Lower lobe of right lung (tissue), 2 donors: ENCODE data around the gene PLXNA1. TPM values are rescaled to one million over a fixed set of nuclear protein-coding genes. Genes with fewer than 3 reads are reported as not detected.
A peak's percentile ranks its signal among the peaks of the same experiment; 100 is the strongest.

Experiments used
- ATAC-seq, 2 donors: fragments of 200-7000 bp; cut with Tn5 transposase; one replicate each; pipeline ENCODE4 v1.9.1; 2020 to 2022; ENCODE audit warnings: mild to moderate bottlenecking in 2 of 2, moderate library complexity in 2 of 2
- DNase-seq: peaks from one replicate; pipeline ENCODE4 v3.0.0-alpha.2; 2020
- H3K27ac ChIP-seq: fragments of 200-600 bp; one replicate; pipeline ENCODE4 v1.8.0; 2022
- H3K27me3 ChIP-seq: fragments of 200-600 bp; one replicate; pipeline ENCODE4 v1.8.0; 2022; ENCODE audit warnings: low read depth
- H3K36me3 ChIP-seq: fragments of 200-600 bp; one replicate; pipeline ENCODE4 v1.8.0; 2022; ENCODE audit warnings: mild to moderate bottlenecking
- H3K4me1 ChIP-seq: fragments of 200-600 bp; one replicate; pipeline ENCODE4 v1.8.0; 2022
- H3K4me3 ChIP-seq: fragments of 200-600 bp; one replicate; pipeline ENCODE4 v1.8.0; 2022; ENCODE audit warnings: mild to moderate bottlenecking
- H3K9me3 ChIP-seq: fragments of 200-600 bp; one replicate; pipeline ENCODE4 v1.8.0; 2022
- intact Hi-C: fragments of 100-400 bp; cut with DNase I; formaldehyde crosslinking; loops from one replicate; pipeline ENCODE4 v1.11.0; 2022
- total RNA-seq: library from RNA; stranded (reverse); fragmentation: NEBNext Ultra II Directional; extraction: Animal tissue kit (Norgen Biotek cat#: 25700); gene quantifications from one replicate; pipeline ENCODE4 v1.2.1, GENCODE V29; 2021
- TF ChIP-seq, protein P1 (sequence below): fragments of 200-600 bp; IDR thresholded peaks from one replicate; pipeline ENCODE4 v1.8.0; 2022; ENCODE audit warnings: antibody characterized with exemption, mild to moderate bottlenecking
- donor health status: DM: no; HTN: yes; CAD: no; lungs with severe emphysema.

Gene PLXNA1
- total RNA-seq, 1 donor from 2014 or later = 48.1 TPM

DNA sequence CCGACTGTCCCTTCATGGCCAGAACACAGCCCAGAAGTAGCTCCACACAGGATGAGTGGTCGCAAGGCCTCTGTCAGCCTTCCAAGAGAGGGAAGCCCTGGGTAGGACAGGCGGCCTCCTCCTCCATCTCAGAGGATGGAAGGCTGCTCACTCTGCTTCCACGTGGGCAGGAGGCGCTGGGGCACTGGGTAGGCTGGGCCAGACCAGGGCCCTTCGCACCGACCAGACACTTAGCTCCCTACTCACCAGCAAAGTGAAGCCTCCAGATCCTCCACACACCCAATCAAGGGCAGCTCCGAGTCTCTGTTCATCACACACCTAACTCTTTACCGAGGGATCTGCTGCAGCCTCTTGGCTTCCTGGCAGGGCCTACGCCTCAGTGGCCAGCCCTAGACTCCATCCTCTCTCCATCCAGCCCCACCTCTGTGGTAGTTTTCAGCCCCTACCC is 24.3 kb upstream of the PLXNA1 start:
- Histone ChIP-seq H3K27me3 (no peaks in the 10 kb centered on the region), H3K4me3 (no peak overlapping the region), H3K27ac (no peak overlapping the region), H3K9me3 (no peaks in the 10 kb centered on the region), H3K36me3 (no peaks in the 10 kb centered on the region), H3K4me1 (peaks cover 22% of the 10 kb centered on the region)
- intact Hi-C loops = no loop called here
- DNase-seq (no peak), ATAC-seq (no peak)
- TF ChIP-seq, protein P1, sequence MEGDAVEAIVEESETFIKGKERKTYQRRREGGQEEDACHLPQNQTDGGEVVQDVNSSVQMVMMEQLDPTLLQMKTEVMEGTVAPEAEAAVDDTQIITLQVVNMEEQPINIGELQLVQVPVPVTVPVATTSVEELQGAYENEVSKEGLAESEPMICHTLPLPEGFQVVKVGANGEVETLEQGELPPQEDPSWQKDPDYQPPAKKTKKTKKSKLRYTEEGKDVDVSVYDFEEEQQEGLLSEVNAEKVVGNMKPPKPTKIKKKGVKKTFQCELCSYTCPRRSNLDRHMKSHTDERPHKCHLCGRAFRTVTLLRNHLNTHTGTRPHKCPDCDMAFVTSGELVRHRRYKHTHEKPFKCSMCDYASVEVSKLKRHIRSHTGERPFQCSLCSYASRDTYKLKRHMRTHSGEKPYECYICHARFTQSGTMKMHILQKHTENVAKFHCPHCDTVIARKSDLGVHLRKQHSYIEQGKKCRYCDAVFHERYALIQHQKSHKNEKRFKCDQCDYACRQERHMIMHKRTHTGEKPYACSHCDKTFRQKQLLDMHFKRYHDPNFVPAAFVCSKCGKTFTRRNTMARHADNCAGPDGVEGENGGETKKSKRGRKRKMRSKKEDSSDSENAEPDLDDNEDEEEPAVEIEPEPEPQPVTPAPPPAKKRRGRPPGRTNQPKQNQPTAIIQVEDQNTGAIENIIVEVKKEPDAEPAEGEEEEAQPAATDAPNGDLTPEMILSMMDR = no peak

GRCh38 chr3:126959136-126959920 is 23.6 kb upstream of the PLXNA1 start:
- TF ChIP-seq, protein P1 = no peak
- H3K9me3 ChIP-seq = no peaks in the 10 kb centered on the region
- H3K4me3 ChIP-seq = no peak overlapping the region
- no peak for ATAC-seq
- no peaks in the 10 kb centered on the region for H3K27me3 ChIP-seq
- no peak for DNase-seq
- intact Hi-C loops = no loop called here
- no peak overlapping the region for H3K27ac ChIP-seq
- peaks cover 22% of the 10 kb centered on the region for H3K4me1 ChIP-seq
- H3K36me3 ChIP-seq = no peaks in the 10 kb centered on the region

DNA sequence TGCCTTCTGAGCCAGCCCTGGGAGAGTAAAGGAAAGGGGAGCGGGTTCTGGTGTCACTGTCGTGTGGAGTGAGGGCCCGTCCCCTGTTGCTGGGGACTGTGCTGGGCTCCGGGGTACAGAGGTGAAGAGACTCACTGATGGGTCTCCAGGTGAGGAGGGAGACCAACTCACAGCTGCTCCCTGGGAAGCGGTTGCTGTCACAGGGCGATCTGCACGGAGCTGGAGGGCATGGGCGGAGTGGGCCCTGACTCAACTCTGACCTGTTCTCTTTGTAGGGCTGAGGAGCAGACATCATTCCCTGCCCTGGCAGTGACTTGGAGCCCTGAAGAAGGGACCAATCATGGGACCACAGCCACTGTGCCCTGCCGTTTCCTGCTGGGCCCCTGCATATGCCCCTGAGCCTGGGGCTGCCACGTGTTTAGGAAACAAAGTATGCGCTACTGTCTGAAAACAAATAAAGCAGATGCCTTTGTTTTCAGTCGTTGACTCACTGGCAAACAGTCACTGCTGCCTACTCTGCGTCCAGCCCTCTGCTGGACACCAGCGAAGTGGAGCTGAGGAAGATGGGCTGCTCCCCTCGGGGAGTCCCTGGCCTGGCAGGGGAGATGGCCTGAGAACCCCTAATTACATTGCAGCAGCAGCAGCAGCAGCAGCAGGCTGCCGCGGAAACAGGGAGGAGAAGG is 22.9 kb upstream of the PLXNA1 start:
- H3K4me3 ChIP-seq = no peak overlapping the region
- no peaks in the 10 kb centered on the region for H3K36me3 ChIP-seq
- TF ChIP-seq, protein P1 = peak; percentile 7
- H3K9me3 ChIP-seq = no peaks in the 10 kb centered on the region
- ATAC-seq (no peak), DNase-seq (no peak)
- H3K4me1 ChIP-seq = peaks cover 22% of the 10 kb centered on the region
- H3K27me3 ChIP-seq = no peaks in the 10 kb centered on the region
- no peak overlapping the region for H3K27ac ChIP-seq
- intact Hi-C loops = no loop called here

DNA sequence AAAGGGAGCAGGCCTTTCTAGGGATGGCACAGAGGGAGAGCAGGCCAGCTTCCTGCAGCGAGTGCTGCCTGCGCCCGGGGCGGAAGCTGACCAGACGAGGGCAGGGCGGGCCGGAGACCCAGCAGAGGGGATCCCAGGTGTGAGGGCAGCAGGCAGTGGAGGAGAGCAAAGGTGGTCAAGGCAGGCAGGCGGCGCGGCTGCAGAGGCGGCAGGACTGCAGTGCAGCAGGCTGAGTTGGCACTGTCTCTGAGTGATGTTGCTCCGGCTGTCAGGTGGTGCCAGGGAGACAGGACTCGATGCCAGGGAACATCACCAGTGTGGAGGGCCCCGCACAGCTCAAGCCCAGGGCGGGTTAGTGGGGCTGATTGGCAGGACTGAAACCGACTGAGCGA is 22.3 kb upstream of the PLXNA1 start:
- ATAC-seq = no peak
- no peaks in the 10 kb centered on the region for H3K9me3 ChIP-seq
- H3K27ac ChIP-seq = no peak overlapping the region
- no peak for DNase-seq
- TF ChIP-seq, protein P1 = no peak
- no peak overlapping the region for H3K4me3 ChIP-seq
- H3K36me3 ChIP-seq = no peaks in the 10 kb centered on the region
- intact Hi-C loops = no loop called here
- H3K27me3 ChIP-seq = no peaks in the 10 kb centered on the region
- peaks cover 22% of the 10 kb centered on the region for H3K4me1 ChIP-seq

GRCh38 chr3:126961191-126961790 is 21.6 kb upstream of the PLXNA1 start:
- no peak overlapping the region for H3K4me3 ChIP-seq
- peaks cover 22% of the 10 kb centered on the region for H3K4me1 ChIP-seq
- TF ChIP-seq, protein P1 = no peak
- no peaks in the 10 kb centered on the region for H3K9me3 ChIP-seq
- H3K27ac ChIP-seq = no peak overlapping the region
- H3K27me3 ChIP-seq = no peaks in the 10 kb centered on the region
- peak; percentile 70 to 84 for ATAC-seq
- intact Hi-C loops = no loop called here
- DNase-seq = peak; percentile 70
- H3K36me3 ChIP-seq = no peaks in the 10 kb centered on the region
